Measurements from ENCODE around the gene PARP2.
"Not testable (repeated sequence)": the region's sequence is repeated elsewhere in the genome, so short reads cannot be mapped to it uniquely, and the experiment has no call there.

The PARP2 gene

GRCh38 chr14:20358474-20358873, 15.0 kb downstream of the PARP2 start:
- H3K9me3 ChIP-seq; H3K27me3 ChIP-seq (ENCODE audit: low read depth); H3K4me1 ChIP-seq; DNase-seq (ENCODE audit: low spot score in 2 of 2); H3K4me3 ChIP-seq; in situ Hi-C loops (cut with MboI; ENCODE audit: low sequenced_read_pairs): not testable (repeated sequence)
- H3K36me3 ChIP-seq (replicated peaks), result peaks cover 64% of the 10 kb centered on the region

DNA sequence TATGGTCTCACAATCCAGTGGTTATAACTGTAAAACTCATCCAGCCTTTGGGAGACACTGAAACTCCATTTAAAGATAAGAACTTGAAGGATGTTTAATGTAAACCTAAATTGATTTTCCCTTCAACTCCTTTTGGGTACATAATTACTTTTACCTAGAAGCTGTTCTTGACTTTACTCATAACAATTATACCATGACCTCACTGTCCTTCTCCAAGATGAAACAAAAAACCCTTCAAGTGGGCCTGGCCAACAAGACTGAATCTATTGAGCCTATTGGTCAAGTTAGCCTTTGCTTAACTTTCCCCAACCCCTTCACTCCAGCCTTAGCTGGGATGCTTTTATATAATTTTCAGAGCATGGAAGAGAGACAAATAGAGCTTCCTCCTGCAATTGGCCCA, 22.5 kb downstream of the PARP2 start:
- no peaks in the 10 kb centered on the region for H3K27me3 ChIP-seq (ENCODE audit: low read depth)
- DNase-seq (ENCODE audit: low spot score in 2 of 2), result no peak
- in situ Hi-C loops (cut with MboI; ENCODE audit: low sequenced_read_pairs), result no loop called here
- H3K4me1 ChIP-seq, result no peaks in the 10 kb centered on the region
- no peak overlapping the region for H3K4me3 ChIP-seq
- H3K36me3 ChIP-seq (replicated peaks), result peaks cover 21% of the 10 kb centered on the region
- no peaks in the 10 kb centered on the region for H3K9me3 ChIP-seq

DNA sequence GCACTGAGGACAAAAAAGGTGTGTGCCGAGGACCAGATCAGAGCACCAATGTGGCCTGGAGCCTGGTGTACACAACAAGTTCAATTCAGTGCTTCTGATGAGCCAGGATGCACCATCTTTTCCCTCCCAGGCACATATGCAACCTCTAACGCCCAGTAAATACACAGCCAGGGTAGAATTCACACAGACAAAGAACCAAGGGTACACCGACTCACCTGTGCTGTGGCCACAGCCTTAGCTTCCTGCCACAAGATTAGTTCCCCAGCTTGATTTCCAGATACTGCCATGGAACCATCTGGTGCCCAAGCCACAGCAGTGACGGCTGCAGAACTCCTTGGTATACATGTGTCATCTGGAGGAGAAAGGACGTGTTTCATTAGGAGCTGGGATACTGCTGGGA, 29.4 kb downstream of the PARP2 start:
- Histone ChIP-seq H3K27me3 (ENCODE audit: low read depth) (no peaks in the 10 kb centered on the region), H3K4me3 (no peak overlapping the region), H3K4me1 (no peaks in the 10 kb centered on the region), H3K9me3 (no peaks in the 10 kb centered on the region), H3K36me3 (replicated peaks) (peaks cover 30% of the 10 kb centered on the region)
- DNase-seq (ENCODE audit: low spot score in 2 of 2), result no peak
- in situ Hi-C loops (cut with MboI; ENCODE audit: low sequenced_read_pairs), result no loop called here

GRCh38 chr14:20375471-20375870, 32.0 kb downstream of the PARP2 start:
- in situ Hi-C loops (cut with MboI; ENCODE audit: low sequenced_read_pairs), result no loop called here
- Histone ChIP-seq H3K36me3 (replicated peaks) (peaks cover 30% of the 10 kb centered on the region), H3K4me3 (no peak overlapping the region), H3K9me3 (no peaks in the 10 kb centered on the region), H3K4me1 (no peaks in the 10 kb centered on the region), H3K27me3 (ENCODE audit: low read depth) (no peaks in the 10 kb centered on the region)
- DNase-seq (ENCODE audit: low spot score in 2 of 2), result no peak

DNA sequence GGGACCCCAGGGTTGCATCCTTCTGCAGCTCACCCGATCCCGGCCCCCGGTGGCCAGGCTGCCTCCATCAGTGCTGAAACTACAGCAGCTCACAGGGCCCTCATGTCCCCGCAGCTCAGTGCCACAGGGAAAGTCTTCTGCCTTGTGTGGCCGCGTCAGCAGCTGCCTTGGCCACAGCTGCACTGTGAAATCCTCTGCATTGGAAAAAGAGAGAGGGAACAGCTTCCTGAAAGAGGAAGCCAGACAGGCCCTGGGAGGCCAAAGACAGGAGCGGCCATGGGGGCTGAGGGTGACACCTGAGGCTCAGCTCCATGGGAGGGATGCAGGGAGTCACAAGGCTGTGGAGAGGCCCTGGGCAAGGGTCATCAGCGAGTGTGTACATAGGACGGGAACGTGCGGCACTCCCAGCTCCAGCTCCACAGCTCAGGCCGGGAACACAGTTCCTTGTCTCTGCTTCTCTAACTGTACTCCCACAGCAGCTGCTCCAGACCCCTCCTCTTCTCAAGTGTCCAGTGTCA, 32.7 kb downstream of the PARP2 start:
- in situ Hi-C loops (cut with MboI; ENCODE audit: low sequenced_read_pairs), result no loop called here
- H3K4me3 ChIP-seq, result no peak overlapping the region
- no peaks in the 10 kb centered on the region for H3K27me3 ChIP-seq (ENCODE audit: low read depth)
- no peak for DNase-seq (ENCODE audit: low spot score in 2 of 2)
- H3K36me3 ChIP-seq (replicated peaks), result peaks cover 28% of the 10 kb centered on the region
- H3K9me3 ChIP-seq, result no peaks in the 10 kb centered on the region
- no peaks in the 10 kb centered on the region for H3K4me1 ChIP-seq

DNA sequence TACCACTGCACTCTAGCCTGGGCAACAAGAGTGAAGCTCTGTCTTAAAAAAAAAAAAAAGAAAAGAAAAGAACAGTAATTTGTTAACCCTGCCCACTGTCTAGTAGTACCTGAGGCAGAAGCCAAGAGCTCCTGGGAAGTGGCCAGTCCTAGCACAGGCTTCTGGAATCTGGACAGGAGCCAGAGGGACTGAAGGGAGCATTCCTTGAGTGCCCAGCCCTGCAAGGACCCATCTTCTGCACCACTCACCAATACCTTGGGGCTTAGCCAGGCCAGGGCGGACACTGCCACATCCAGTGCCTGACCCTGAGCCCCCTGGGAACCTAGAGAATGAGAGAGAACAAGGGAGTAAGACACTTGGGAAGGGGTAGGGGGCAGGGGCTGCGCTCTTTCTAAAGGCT, 33.7 kb downstream of the PARP2 start:
- in situ Hi-C loops (cut with MboI; ENCODE audit: low sequenced_read_pairs), result no loop called here

DNA sequence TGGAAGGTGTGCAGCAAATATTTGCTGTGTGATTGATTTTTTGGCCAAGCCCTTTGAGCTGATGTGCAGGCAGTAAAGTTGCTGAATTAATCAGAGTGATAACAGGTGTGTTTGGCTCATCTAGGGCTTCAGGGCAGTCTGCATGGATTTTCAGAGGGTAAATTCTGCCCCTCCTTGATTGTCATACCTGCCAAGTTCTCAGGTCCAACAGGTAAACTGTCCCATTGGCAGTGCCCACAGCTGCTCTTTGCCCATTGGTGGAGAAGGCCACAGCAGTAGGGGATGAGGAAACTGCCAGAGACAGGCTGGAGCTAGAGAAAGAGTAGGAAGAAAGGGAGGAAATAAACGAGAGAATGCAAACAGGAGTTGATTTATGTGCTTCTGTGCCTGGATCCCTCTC, 36.3 kb downstream of the PARP2 start:
- Histone ChIP-seq H3K4me3 (no peak overlapping the region), H3K4me1 (no peaks in the 10 kb centered on the region), H3K9me3 (no peaks in the 10 kb centered on the region), H3K27me3 (ENCODE audit: low read depth) (no peaks in the 10 kb centered on the region), H3K36me3 (replicated peaks) (peaks cover 19% of the 10 kb centered on the region)
- DNase-seq (ENCODE audit: low spot score in 2 of 2), result no peak
- in situ Hi-C loops (cut with MboI; ENCODE audit: low sequenced_read_pairs), result no loop called here

More for the DNA sequence above, 33.7 kb downstream of the PARP2 start:
- Histone ChIP-seq H3K9me3 (no peaks in the 10 kb centered on the region), H3K4me3 (no peak overlapping the region), H3K27me3 (ENCODE audit: low read depth) (no peaks in the 10 kb centered on the region), H3K4me1 (no peaks in the 10 kb centered on the region), H3K36me3 (replicated peaks) (peaks cover 26% of the 10 kb centered on the region)
- no peak for DNase-seq (ENCODE audit: low spot score in 2 of 2)

DNA sequence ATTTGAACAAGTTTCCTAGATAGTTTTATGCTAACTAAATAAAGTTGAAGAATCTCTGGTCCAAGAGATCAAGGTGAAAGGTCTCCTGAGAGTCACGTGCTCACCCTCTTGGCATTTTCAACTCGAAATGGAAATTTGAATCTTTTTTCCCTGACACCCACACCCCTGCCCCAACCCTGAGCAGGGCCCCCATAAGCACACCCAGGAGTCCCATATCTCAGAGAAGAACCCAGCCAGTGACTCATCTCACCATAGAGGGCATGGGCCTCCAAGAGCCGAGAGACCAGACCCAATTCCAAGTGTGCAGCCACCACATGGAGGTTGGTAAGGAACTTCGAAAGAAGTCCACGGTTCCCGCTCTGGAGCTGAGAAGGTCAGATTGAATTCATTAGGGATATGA, 37.2 kb downstream of the PARP2 start:
- H3K27me3 ChIP-seq (ENCODE audit: low read depth), result no peaks in the 10 kb centered on the region
- H3K9me3 ChIP-seq, result no peaks in the 10 kb centered on the region
- no peak for DNase-seq (ENCODE audit: low spot score in 2 of 2)
- in situ Hi-C loops (cut with MboI; ENCODE audit: low sequenced_read_pairs), result no loop called here
- no peak overlapping the region for H3K4me3 ChIP-seq
- peaks cover 19% of the 10 kb centered on the region for H3K36me3 ChIP-seq (replicated peaks)
- H3K4me1 ChIP-seq, result no peaks in the 10 kb centered on the region

- H3K36me3 ChIP-seq (replicated peaks), result peaks cover 19% of the 10 kb centered on the region
- no peaks in the 10 kb centered on the region for H3K4me1 ChIP-seq
- in situ Hi-C loops (cut with MboI; ENCODE audit: low sequenced_read_pairs), result no loop called here
- no peaks in the 10 kb centered on the region for H3K9me3 ChIP-seq
- DNase-seq (ENCODE audit: low spot score in 2 of 2), result no peak
- no peak overlapping the region for H3K4me3 ChIP-seq
- no peaks in the 10 kb centered on the region for H3K27me3 ChIP-seq (ENCODE audit: low read depth)
These were observed 37.9 kb downstream of the PARP2 start for GRCh38 chr14:20381341-20381740.

DNA sequence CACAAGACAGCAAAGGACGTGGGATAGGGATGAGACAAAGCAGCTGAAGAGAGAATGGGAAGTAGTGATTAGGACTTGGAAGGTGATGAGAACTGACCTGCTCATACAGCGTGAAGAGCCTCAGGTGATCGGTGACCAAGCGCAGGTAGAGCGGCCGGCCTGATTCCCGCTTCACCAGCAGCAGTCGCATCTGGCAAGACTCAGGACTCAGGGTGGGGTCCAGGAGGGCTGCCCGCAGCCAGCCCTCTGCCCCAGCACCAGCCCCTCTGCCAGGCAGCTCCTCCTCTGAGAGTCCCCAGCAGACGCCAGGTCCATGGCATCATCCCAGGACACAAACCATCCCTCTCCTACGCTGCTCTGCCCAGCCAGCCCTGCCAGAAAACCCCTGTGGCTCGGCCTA, 39.1 kb downstream of the PARP2 start:
- Histone ChIP-seq H3K27me3 (ENCODE audit: low read depth) (no peaks in the 10 kb centered on the region), H3K9me3 (no peaks in the 10 kb centered on the region), H3K4me3 (no peak overlapping the region), H3K36me3 (replicated peaks) (peaks cover 19% of the 10 kb centered on the region), H3K4me1 (no peaks in the 10 kb centered on the region)
- no peak for DNase-seq (ENCODE audit: low spot score in 2 of 2)
- in situ Hi-C loops (cut with MboI; ENCODE audit: low sequenced_read_pairs), result no loop called here

GRCh38 chr14:20383032-20383431, 39.6 kb downstream of the PARP2 start:
- Histone ChIP-seq H3K27me3 (ENCODE audit: low read depth) (no peaks in the 10 kb centered on the region), H3K36me3 (replicated peaks) (peaks cover 19% of the 10 kb centered on the region), H3K9me3 (no peaks in the 10 kb centered on the region), H3K4me3 (no peak overlapping the region), H3K4me1 (no peaks in the 10 kb centered on the region)
- in situ Hi-C loops (cut with MboI; ENCODE audit: low sequenced_read_pairs), result no loop called here
- DNase-seq (ENCODE audit: low spot score in 2 of 2), result no peak

DNA sequence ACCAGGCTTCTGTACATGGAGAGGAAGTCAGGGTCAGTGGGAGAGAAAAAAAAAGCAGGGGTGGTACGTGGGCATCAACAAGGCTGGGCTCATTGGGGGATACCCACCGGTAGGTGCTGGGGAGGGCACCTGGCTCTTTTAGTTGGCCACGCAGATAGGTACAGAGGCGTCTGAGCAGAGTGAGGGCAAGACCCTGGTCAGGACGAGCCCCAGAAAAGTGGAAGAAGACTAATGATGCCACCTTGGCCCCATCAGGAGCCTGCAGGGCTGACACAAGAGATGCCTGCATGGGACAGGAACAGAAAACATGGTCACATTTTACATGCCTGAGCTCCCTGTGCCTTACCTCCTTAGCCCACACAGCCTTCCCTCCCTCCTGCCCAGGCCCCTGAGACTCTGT, 40.2 kb downstream of the PARP2 start:
- H3K9me3 ChIP-seq, result no peaks in the 10 kb centered on the region
- in situ Hi-C loops (cut with MboI; ENCODE audit: low sequenced_read_pairs), result no loop called here
- H3K36me3 ChIP-seq (replicated peaks), result peaks cover 19% of the 10 kb centered on the region
- DNase-seq (ENCODE audit: low spot score in 2 of 2), result no peak
- H3K27me3 ChIP-seq (ENCODE audit: low read depth), result no peaks in the 10 kb centered on the region
- no peak overlapping the region for H3K4me3 ChIP-seq
- H3K4me1 ChIP-seq, result no peaks in the 10 kb centered on the region

DNA sequence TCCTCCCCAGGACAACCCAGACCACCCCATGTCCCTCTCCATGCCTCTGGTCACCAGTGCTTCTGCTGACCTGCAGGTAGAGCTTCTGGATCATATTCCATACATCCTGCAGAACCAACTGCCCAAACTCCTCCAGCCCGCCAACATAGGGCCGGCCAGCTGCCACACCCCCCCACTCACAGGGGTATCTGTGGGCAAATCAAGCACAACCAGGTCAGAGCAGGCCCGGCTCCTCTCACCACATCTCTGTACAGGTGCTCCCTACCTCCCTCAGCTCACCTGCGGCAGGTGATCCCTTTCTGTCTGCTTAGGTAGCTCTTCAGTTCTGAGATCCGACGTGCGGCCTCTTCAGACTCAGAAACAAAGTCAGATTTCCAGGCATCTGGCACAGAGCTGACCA, 40.9 kb downstream of the PARP2 start:
- Histone ChIP-seq H3K4me1 (no peaks in the 10 kb centered on the region), H3K27me3 (ENCODE audit: low read depth) (no peaks in the 10 kb centered on the region), H3K36me3 (replicated peaks) (peaks cover 15% of the 10 kb centered on the region), H3K4me3 (no peak overlapping the region), H3K9me3 (no peaks in the 10 kb centered on the region)
- no peak for DNase-seq (ENCODE audit: low spot score in 2 of 2)
- in situ Hi-C loops (cut with MboI; ENCODE audit: low sequenced_read_pairs), result no loop called here

DNA sequence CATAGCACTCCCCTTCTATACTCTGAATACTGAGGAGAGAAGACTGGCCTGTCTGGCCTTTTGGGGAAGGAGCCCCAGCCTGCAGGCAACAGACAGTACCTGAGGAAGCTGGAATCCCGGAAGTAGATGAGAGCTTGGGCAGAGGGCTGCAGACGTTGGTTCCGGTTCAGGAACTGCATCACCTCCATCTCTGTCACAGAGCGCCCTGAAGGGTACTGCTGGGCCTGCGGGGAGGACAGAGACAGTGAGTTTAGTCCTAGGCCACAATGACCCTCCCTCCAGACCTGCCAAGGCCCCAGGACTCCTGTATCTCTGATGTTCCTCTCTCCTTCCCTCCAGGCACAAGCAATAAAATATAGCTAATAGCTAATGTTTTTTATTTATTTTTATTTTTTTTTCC, 41.5 kb downstream of the PARP2 start:
- Histone ChIP-seq H3K4me3 (no peak overlapping the region), H3K36me3 (replicated peaks) (peaks cover 11% of the 10 kb centered on the region), H3K9me3 (no peaks in the 10 kb centered on the region), H3K27me3 (ENCODE audit: low read depth) (no peaks in the 10 kb centered on the region), H3K4me1 (no peaks in the 10 kb centered on the region)
- in situ Hi-C loops (cut with MboI; ENCODE audit: low sequenced_read_pairs), result no loop called here
- no peak for DNase-seq (ENCODE audit: low spot score in 2 of 2)

DNA sequence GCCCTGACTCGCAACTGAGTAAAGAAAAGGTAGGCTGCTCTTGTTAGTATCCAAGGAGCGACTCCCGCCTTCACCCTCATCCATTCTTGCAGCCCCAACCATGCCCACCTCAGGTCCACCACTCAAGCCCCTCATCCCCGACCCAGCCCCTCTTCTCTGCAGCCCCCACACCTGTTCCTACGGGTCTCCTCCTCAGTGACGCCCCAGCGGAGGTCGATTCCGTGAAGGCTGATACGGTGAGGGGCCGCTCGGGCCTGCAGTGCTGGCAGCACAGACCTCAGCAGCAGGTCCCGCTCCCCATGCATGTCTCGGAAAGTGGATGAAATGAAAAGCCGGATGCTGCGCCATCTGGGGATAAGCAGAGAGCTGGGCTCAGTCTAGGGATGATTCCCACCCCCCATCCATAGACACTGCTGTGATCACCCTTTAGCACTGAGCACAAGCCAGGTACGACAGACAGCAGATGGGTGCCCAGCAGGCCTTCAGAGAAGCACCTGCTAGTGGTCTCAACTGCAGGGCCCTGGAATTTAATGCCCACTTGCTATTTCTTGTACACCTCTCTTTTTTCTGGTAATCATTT, 42.9 kb downstream of the PARP2 start:
- no peaks in the 10 kb centered on the region for H3K4me1 ChIP-seq
- in situ Hi-C loops (cut with MboI; ENCODE audit: low sequenced_read_pairs), result no loop called here
- no peaks in the 10 kb centered on the region for H3K9me3 ChIP-seq
- DNase-seq (ENCODE audit: low spot score in 2 of 2), result no peak
- peaks cover 4% of the 10 kb centered on the region; the same call in 1 of the 2 replicates for H3K36me3 ChIP-seq (replicated peaks)
- no peaks in the 10 kb centered on the region for H3K27me3 ChIP-seq (ENCODE audit: low read depth)
- H3K4me3 ChIP-seq, result no peak overlapping the region
